ENCODE measurements around the gene RRAGD. TPM values are rescaled to one million over a fixed set of nuclear protein-coding genes. Genes with fewer than 3 reads are reported as not detected.

The RRAGD gene
- total and polyA plus RNA-seq, 2 experiments from 2014 or later = 7.0 to 20.1 TPM

DNA sequence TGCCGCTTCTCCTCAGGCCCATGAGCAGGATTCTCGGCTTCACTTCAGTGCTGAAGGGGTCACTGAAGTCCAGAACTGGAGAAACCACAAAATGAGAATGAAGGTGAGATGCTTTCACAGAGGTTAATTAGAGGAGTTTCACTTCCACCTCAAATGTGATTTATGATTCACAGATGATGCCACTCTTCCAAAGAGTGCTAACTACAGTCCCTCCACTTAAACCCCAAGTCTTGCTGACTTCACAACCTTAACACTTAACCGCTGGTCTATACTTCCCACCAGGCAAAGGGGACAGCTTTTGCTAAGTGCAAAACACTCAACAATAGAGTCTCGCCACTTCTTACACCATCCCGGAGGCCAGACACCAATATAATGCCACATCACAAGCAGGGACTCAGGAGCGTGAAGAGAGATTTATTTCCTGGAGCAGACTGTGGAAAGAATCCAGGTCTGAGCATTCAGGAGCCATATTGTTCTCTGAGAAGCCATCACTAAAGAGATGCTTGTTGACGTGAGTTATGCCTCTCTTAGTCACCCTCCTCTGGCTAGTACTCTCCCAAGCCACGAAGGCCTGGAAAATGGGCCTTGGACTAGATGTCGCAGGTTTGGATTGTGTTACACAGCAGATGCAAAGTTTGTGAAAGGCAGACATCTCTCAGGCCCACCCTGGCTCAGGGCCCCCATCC, 24.4 kb downstream of the RRAGD start (continued):
- TF ChIP-seq, protein P1, sequence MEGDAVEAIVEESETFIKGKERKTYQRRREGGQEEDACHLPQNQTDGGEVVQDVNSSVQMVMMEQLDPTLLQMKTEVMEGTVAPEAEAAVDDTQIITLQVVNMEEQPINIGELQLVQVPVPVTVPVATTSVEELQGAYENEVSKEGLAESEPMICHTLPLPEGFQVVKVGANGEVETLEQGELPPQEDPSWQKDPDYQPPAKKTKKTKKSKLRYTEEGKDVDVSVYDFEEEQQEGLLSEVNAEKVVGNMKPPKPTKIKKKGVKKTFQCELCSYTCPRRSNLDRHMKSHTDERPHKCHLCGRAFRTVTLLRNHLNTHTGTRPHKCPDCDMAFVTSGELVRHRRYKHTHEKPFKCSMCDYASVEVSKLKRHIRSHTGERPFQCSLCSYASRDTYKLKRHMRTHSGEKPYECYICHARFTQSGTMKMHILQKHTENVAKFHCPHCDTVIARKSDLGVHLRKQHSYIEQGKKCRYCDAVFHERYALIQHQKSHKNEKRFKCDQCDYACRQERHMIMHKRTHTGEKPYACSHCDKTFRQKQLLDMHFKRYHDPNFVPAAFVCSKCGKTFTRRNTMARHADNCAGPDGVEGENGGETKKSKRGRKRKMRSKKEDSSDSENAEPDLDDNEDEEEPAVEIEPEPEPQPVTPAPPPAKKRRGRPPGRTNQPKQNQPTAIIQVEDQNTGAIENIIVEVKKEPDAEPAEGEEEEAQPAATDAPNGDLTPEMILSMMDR (conservative IDR thresholded peaks at IDR 0.05; ENCODE audit: low read depth in 2 of 2) = no peak
- TF ChIP-seq STAT1 (IDR thresholded peaks at IDR 0.05; ENCODE audit: unreplicated experiment) = no peak
- no peak for TF ChIP-seq EZH2 (IDR thresholded peaks at IDR 0.05; ENCODE audit: low read depth, unreplicated experiment)
- TF ChIP-seq EZH2phosphoT487 (IDR thresholded peaks at IDR 0.05; ENCODE audit: unreplicated experiment) = no peak
- no peak for TF ChIP-seq JUNB (IDR thresholded peaks at IDR 0.05; ENCODE audit: unreplicated experiment)

DNA sequence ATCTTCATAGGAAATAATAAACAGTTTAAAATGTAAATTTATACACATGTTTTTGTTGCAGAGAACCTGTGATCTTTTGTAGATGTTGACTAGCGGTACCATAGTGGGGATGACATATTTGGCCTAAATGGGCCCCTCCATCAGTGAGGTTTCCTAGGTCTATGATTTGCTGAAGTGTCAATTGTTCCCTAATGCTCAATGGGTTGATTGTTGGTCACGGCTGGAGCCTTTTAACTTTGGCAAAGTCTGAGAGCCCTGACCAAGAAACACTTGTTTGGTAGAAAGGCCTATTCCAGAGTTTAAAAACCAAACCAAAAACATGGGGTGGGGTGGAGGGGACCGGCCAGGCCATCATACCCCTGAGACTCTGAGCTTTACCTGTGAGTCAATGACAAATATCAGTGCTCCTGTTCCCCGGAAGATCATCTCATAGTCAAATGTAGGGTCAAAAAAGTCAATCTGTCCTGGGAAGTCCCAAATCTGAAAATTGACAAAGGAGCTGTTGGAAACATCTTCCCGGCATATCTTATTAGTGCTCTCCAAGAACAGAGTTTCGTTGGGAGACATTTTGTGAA, 25.1 kb downstream of the RRAGD start:
- DNase-seq (ENCODE audit: low spot score) (no peak), ATAC-seq (no peak)
- no peaks in the 10 kb centered on the region; the same call in 1 of the 2 replicates for H3K4me1 ChIP-seq (ENCODE audit: insufficient read depth)
- no peaks in the 10 kb centered on the region; the same call in none of the 2 replicates for H4K20me1 ChIP-seq (replicated peaks; ENCODE audit: insufficient read depth)
- H3K27me3 ChIP-seq (ENCODE audit: insufficient read depth) = no peaks in the 10 kb centered on the region
- no peak overlapping the region for H3K4me3 ChIP-seq
- H3K27me3 Mint-ChIP-seq (ENCODE audit: insufficient read depth, low read depth, poor library complexity) = no peaks in the 10 kb centered on the region
- H3K4me2 ChIP-seq = no peak overlapping the region
- H3K36me3 ChIP-seq (ENCODE audit: insufficient read depth) = no peaks in the 10 kb centered on the region
- H3K27ac ChIP-seq (ENCODE audit: low read depth) = no peak overlapping the region
- peaks cover 3% of the 10 kb centered on the region; the same call in 1 of the 2 replicates for H3K79me2 ChIP-seq (replicated peaks; ENCODE audit: insufficient read depth)
- H3K27ac Mint-ChIP-seq = no peak overlapping the region
- H2AFZ ChIP-seq = no peak overlapping the region
- H3K36me3 Mint-ChIP-seq (ENCODE audit: low read depth) = no peaks in the 10 kb centered on the region
- no peak overlapping the region for H3K4me3 Mint-ChIP-seq
- no peaks in the 10 kb centered on the region for H3F3A ChIP-seq (replicated peaks; ENCODE audit: low read depth)
- H3K9me3 Mint-ChIP-seq = no peaks in the 10 kb centered on the region
- H3K4me1 Mint-ChIP-seq = peaks cover 7% of the 10 kb centered on the region; the same call in 2 of the 3 replicates
- no peaks in the 10 kb centered on the region; the same call in 1 of the 2 replicates for H3K9me2 ChIP-seq (ENCODE audit: insufficient read depth)
- TF ChIP-seq CREB1 (CRISPR knock-in tag; IDR thresholded peaks at IDR 0.05; ENCODE audit: low read depth) (no peak), ZNF331 (CRISPR knock-in tag; IDR thresholded peaks at IDR 0.05; ENCODE audit: low read depth) (no peak), NANOG (IDR thresholded peaks at IDR 0.05; ENCODE audit: borderline replicate concordance) (no peak), POLR2AphosphoS5 (IDR thresholded peaks at IDR 0.05; ENCODE audit: low read depth) (no peak), EZH2phosphoT487 (IDR thresholded peaks at IDR 0.05; ENCODE audit: unreplicated experiment) (no peak)
- TF ChIP-seq, protein P2, sequence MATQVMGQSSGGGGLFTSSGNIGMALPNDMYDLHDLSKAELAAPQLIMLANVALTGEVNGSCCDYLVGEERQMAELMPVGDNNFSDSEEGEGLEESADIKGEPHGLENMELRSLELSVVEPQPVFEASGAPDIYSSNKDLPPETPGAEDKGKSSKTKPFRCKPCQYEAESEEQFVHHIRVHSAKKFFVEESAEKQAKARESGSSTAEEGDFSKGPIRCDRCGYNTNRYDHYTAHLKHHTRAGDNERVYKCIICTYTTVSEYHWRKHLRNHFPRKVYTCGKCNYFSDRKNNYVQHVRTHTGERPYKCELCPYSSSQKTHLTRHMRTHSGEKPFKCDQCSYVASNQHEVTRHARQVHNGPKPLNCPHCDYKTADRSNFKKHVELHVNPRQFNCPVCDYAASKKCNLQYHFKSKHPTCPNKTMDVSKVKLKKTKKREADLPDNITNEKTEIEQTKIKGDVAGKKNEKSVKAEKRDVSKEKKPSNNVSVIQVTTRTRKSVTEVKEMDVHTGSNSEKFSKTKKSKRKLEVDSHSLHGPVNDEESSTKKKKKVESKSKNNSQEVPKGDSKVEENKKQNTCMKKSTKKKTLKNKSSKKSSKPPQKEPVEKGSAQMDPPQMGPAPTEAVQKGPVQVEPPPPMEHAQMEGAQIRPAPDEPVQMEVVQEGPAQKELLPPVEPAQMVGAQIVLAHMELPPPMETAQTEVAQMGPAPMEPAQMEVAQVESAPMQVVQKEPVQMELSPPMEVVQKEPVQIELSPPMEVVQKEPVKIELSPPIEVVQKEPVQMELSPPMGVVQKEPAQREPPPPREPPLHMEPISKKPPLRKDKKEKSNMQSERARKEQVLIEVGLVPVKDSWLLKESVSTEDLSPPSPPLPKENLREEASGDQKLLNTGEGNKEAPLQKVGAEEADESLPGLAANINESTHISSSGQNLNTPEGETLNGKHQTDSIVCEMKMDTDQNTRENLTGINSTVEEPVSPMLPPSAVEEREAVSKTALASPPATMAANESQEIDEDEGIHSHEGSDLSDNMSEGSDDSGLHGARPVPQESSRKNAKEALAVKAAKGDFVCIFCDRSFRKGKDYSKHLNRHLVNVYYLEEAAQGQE (IDR thresholded peaks at IDR 0.05; ENCODE audit: unreplicated experiment) = no peak
- TF ChIP-seq, protein P3, sequence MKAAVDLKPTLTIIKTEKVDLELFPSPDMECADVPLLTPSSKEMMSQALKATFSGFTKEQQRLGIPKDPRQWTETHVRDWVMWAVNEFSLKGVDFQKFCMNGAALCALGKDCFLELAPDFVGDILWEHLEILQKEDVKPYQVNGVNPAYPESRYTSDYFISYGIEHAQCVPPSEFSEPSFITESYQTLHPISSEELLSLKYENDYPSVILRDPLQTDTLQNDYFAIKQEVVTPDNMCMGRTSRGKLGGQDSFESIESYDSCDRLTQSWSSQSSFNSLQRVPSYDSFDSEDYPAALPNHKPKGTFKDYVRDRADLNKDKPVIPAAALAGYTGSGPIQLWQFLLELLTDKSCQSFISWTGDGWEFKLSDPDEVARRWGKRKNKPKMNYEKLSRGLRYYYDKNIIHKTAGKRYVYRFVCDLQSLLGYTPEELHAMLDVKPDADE (IDR thresholded peaks at IDR 0.05) = no peak
- TF ChIP-seq, protein P4, sequence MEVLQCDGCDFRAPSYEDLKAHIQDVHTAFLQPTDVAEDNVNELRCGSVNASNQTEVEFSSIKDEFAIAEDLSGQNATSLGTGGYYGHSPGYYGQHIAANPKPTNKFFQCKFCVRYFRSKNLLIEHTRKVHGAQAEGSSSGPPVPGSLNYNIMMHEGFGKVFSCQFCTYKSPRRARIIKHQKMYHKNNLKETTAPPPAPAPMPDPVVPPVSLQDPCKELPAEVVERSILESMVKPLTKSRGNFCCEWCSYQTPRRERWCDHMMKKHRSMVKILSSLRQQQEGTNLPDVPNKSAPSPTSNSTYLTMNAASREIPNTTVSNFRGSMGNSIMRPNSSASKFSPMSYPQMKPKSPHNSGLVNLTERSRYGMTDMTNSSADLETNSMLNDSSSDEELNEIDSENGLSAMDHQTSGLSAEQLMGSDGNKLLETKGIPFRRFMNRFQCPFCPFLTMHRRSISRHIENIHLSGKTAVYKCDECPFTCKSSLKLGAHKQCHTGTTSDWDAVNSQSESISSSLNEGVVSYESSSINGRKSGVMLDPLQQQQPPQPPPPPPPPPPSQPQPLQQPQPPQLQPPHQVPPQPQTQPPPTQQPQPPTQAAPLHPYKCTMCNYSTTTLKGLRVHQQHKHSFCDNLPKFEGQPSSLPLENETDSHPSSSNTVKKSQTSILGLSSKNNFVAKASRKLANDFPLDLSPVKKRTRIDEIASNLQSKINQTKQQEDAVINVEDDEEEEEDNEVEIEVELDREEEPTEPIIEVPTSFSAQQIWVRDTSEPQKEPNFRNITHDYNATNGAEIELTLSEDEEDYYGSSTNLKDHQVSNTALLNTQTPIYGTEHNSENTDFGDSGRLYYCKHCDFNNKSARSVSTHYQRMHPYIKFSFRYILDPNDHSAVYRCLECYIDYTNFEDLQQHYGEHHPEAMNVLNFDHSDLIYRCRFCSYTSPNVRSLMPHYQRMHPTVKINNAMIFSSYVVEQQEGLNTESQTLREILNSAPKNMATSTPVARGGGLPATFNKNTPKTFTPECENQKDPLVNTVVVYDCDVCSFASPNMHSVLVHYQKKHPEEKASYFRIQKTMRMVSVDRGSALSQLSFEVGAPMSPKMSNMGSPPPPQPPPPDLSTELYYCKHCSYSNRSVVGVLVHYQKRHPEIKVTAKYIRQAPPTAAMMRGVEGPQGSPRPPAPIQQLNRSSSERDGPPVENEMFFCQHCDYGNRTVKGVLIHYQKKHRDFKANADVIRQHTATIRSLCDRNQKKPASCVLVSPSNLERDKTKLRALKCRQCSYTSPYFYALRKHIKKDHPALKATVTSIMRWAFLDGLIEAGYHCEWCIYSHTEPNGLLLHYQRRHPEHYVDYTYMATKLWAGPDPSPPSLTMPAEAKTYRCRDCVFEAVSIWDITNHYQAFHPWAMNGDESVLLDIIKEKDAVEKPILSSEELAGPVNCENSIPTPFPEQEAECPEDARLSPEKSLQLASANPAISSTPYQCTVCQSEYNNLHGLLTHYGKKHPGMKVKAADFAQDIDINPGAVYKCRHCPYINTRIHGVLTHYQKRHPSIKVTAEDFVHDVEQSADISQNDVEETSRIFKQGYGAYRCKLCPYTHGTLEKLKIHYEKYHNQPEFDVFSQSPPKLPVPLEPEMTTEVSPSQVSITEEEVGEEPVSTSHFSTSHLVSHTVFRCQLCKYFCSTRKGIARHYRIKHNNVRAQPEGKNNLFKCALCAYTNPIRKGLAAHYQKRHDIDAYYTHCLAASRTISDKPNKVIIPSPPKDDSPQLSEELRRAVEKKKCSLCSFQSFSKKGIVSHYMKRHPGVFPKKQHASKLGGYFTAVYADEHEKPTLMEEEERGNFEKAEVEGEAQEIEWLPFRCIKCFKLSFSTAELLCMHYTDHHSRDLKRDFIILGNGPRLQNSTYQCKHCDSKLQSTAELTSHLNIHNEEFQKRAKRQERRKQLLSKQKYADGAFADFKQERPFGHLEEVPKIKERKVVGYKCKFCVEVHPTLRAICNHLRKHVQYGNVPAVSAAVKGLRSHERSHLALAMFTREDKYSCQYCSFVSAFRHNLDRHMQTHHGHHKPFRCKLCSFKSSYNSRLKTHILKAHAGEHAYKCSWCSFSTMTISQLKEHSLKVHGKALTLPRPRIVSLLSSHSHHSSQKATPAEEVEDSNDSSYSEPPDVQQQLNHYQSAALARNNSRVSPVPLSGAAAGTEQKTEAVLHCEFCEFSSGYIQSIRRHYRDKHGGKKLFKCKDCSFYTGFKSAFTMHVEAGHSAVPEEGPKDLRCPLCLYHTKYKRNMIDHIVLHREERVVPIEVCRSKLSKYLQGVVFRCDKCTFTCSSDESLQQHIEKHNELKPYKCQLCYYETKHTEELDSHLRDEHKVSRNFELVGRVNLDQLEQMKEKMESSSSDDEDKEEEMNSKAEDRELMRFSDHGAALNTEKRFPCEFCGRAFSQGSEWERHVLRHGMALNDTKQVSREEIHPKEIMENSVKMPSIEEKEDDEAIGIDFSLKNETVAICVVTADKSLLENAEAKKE (CRISPR knock-in tag; IDR thresholded peaks at IDR 0.05) = no peak
